SK-N-SH (cell line): Measurements from ENCODE around the gene PFDN1. TPM values are rescaled to one million over a fixed set of nuclear protein-coding genes. Genes with fewer than 3 reads are reported as not detected.
A peak's percentile ranks its signal among the peaks of the same experiment; 100 is the strongest.

ENCODE experiments used
- CTCF ChIA-PET: fragments of 300-600, 350-600 bp; formaldehyde crosslinking; extraction: SDS; loops from one replicate; lab custom pipeline; 2021; lab: Yijun Ruan, JAX
- POLR2A ChIA-PET: fragments of 350-600 bp; sonication (Branson Sonifier 250); formaldehyde crosslinking; extraction: SDS; loops from one replicate; lab custom pipeline; 2020; ENCODE audit warnings: antibody characterized with exemption, inconsistent platforms; lab: Yijun Ruan, JAX
- DNase-seq: peaks from one replicate; pipeline ENCODE4 v3.0.0; 2012
- H2AFZ ChIP-seq: fragments of 200-600 bp; sonication (generic); 2 replicates; pipeline ENCODE4 v1.8.1; 2016; ENCODE audit warnings: antibody characterized with exemption, mild to moderate bottlenecking, low read depth
- H3F3A ChIP-seq: fragments of 200-600 bp; sonication (generic); replicated peaks from 2 replicates; pipeline ENCODE3; 2016; ENCODE audit warnings: antibody characterized with exemption, mild to moderate bottlenecking; ENCODE audit not compliant: insufficient read depth
- H3K27ac ChIP-seq, 2 experiments: fragments of 200-500 bp in 1 of 2; fragments of 200-600 bp in 1 of 2; sonication (Bioruptor generic) in 1 of 2; sonication (generic), shearing (Covaris generic) in 1 of 2; 2 replicates each; pipeline versions ENCODE4 v1.5.1 to v1.6.1; 2014 to 2016; ENCODE audit warnings: low read depth in 2 of 2, inconsistent platforms in 1 of 2, low read length in 1 of 2, mild to moderate bottlenecking in 1 of 2, mixed read lengths in 1 of 2
- H3K27me3 ChIP-seq: fragments of 200-600 bp; sonication (generic), shearing (Covaris generic); 2 replicates; pipeline ENCODE4 v1.6.1; 2016; ENCODE audit warnings: mixed run types; ENCODE audit not compliant: insufficient read depth
- H3K36me3 ChIP-seq, 2 experiments: fragments of 200-500 bp in 1 of 2; fragments of 200-600 bp in 1 of 2; sonication (Bioruptor generic) in 1 of 2; sonication (generic) in 1 of 2; replicated peaks in 1 of 2; 2 replicates each; pipeline versions ENCODE3 to v1.5.1; 2014 to 2016; ENCODE audit warnings: low read length in 1 of 2, mild to moderate bottlenecking in 1 of 2; ENCODE audit not compliant: insufficient read depth in 2 of 2, control insufficient read depth in 1 of 2
- H3K4me1 ChIP-seq, 2 experiments: fragments of 200-500 bp in 1 of 2; fragments of 200-600 bp in 1 of 2; sonication (Bioruptor generic) in 1 of 2; sonication (generic), shearing (Covaris generic) in 1 of 2; 2 replicates each; pipeline versions ENCODE4 v1.5.1 to v1.6.1; 2014 to 2016; ENCODE audit warnings: low read depth in 1 of 2, low read length in 1 of 2, mixed run types in 1 of 2; ENCODE audit not compliant: insufficient read depth in 2 of 2, control insufficient read depth in 1 of 2
- H3K4me2 ChIP-seq: fragments of 200-600 bp; sonication (generic), shearing (Covaris generic); 2 replicates; pipeline ENCODE4 v1.6.1; 2017; ENCODE audit warnings: mixed run types
- H3K4me3 ChIP-seq, 2 experiments: fragments of 200-500 bp in 1 of 2; fragments of 200-600 bp in 1 of 2; sonication (Bioruptor generic) in 1 of 2; sonication (generic), shearing (Covaris generic) in 1 of 2; 2 replicates each; pipeline versions ENCODE4 v1.5.1 to v1.8.1; 2014 to 2016; ENCODE audit warnings: low read depth in 2 of 2, inconsistent platforms in 1 of 2, low read length in 1 of 2, mild to moderate bottlenecking in 1 of 2, mixed read lengths in 1 of 2, moderate library complexity in 1 of 2
- H3K79me2 ChIP-seq: fragments of 200-600 bp; sonication (generic); 2 replicates; pipeline ENCODE4 v1.8.1; 2017; ENCODE audit warnings: mild to moderate bottlenecking; ENCODE audit not compliant: insufficient read depth
- H3K9ac ChIP-seq: fragments of 200-600 bp; sonication (generic); 2 replicates; pipeline ENCODE4 v1.6.1; 2017; ENCODE audit warnings: mixed run types
- H3K9me2 ChIP-seq: fragments of 200-600 bp; sonication (generic); 2 replicates; pipeline ENCODE4 v1.6.1; 2017; ENCODE audit warnings: mixed run types
- H3K9me3 ChIP-seq: fragments of 200-600 bp; sonication (generic); 2 replicates; pipeline ENCODE4 v1.6.1; 2017; ENCODE audit warnings: mixed run types, mild to moderate bottlenecking, moderate library complexity
- H4K20me1 ChIP-seq: fragments of 200-600 bp; sonication (generic); 2 replicates; pipeline ENCODE4 v1.6.1; 2017; ENCODE audit warnings: mild to moderate bottlenecking, mixed run types; ENCODE audit not compliant: insufficient read depth
- CHD2 ChIP-seq: fragments of 150-350 bp; IDR thresholded peaks from 2 replicates; pipeline ENCODE4 v1.6.1; 2018; ENCODE audit warnings: low read length; ENCODE audit not compliant: partially characterized antibody
- GABPA ChIP-seq: IDR thresholded peaks from 2 replicates; pipeline ENCODE4 v1.4.0; 2012; ENCODE audit warnings: low read depth, mild to moderate bottlenecking
- NRF1 ChIP-seq: IDR thresholded peaks from 2 replicates; pipeline ENCODE4 v1.6.1; 2012; ENCODE audit warnings: low read depth, mild to moderate bottlenecking, low read length
- RFX5 ChIP-seq: IDR thresholded peaks from 2 replicates; pipeline ENCODE4 v1.6.1; 2012; ENCODE audit warnings: mild to moderate bottlenecking, improper control_type of control experiment, low read length
- RXRA ChIP-seq: IDR thresholded peaks from 2 replicates; pipeline ENCODE4 v1.4.0; 2012; ENCODE audit warnings: low read depth, mild to moderate bottlenecking, borderline replicate concordance
- SIN3A ChIP-seq: IDR thresholded peaks from 2 replicates; pipeline ENCODE4 v1.6.1; 2012; ENCODE audit warnings: low read depth, mild to moderate bottlenecking, low read length, moderate library complexity, borderline replicate concordance
- SMC3 ChIP-seq: IDR thresholded peaks from 2 replicates; pipeline ENCODE4 v1.6.1; 2012; ENCODE audit warnings: low read depth, low read length, improper control_type of control experiment
- TCF12 ChIP-seq: IDR thresholded peaks from 2 replicates; pipeline ENCODE4 v1.4.0; 2012
- TEAD4 ChIP-seq: IDR thresholded peaks from 2 replicates; pipeline ENCODE4 v1.4.0; 2012; ENCODE audit warnings: mild to moderate bottlenecking, borderline replicate concordance; ENCODE audit not compliant: insufficient read depth
- YY1 ChIP-seq: IDR thresholded peaks from 2 replicates; pipeline ENCODE4 v1.4.0; 2012; ENCODE audit warnings: low read depth, mild to moderate bottlenecking
- WGBS: methylation state at CpG from one replicate; pipeline ENCODE4 v1.1.6; 2017; ENCODE audit warnings: low lambda C conversion rate; 5-methylcytosine and 5-hydroxymethylcytosine counted together
- polyA plus RNA-seq, 3 experiments: library from polyadenylated mRNA; depleted of rRNA; stranded (reverse); fragments of >200 nt; gene quantifications; 2 replicates each; pipeline ENCODE4 v1.2.3, GENCODE V29; 2012
- TF ChIP-seq, protein P1 (sequence below): fragments of 150-350 bp; IDR thresholded peaks from 2 replicates; pipeline ENCODE4 v1.6.1; 2017; ENCODE audit warnings: antibody characterized with exemption, low read length, low read depth, borderline replicate concordance
- TF ChIP-seq, protein P2 (sequence below): IDR thresholded peaks from 2 replicates; pipeline ENCODE4 v1.4.0; 2012; ENCODE audit warnings: low read depth
- TF ChIP-seq, protein P3 (sequence below): fragments of 200-600 bp; sonication (generic); IDR thresholded peaks from 2 replicates; pipeline ENCODE4 v1.6.1; 2017; ENCODE audit warnings: antibody characterized with exemption, mild to moderate bottlenecking, moderate library complexity
- TF ChIP-seq, protein P4 (sequence below): fragments of 150-350 bp; IDR thresholded peaks from 2 replicates; pipeline ENCODE4 v1.6.1; 2016; ENCODE audit warnings: mild to moderate bottlenecking, low read depth, low read length
- TF ChIP-seq, protein P5 (sequence below): IDR thresholded peaks from 2 replicates; pipeline ENCODE4 v1.6.1; 2012; ENCODE audit warnings: mild to moderate bottlenecking, low read depth, low read length, moderate library complexity
- TF ChIP-seq, protein P6 (sequence below): IDR thresholded peaks from 2 replicates; pipeline ENCODE4 v1.4.0; 2012; ENCODE audit warnings: low read depth, borderline replicate concordance

Gene PFDN1
- polyA plus RNA-seq, 1 of the 3 experiments (the other 2 are of a cell fraction), result 55.2 TPM

DNA sequence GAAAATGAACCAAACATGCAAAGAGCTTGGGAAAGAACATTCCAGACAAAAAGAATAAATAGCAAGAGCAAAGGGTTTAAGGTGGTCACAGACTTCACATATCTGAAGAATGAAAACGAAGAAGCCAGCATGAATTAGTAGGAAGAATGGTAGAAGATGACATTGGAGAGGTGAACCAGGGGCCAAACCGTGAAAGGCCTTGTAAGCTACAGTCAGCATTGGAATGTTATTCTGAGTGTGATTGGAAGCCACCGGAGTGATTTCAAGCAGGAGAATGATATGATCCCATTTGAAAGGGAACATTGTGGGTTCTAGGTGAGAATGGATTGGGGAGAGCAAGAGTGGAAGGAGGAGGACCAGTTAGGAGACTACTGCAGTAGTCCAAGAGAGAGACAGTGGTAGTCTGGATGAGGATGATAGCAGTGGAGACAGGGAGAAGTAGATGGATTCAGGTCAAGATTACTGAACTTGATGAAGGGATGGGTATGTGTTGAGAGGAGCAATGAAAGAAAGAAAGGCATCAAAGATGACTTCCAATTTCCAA, 6.9 kb upstream of the PFDN1 start:
- Histone ChIP-seq H2AFZ (no peak overlapping the region), H3K4me3 (no peak overlapping the region), H3K9me3 (no peaks in the 10 kb centered on the region), H3K27me3 (no peaks in the 10 kb centered on the region), H3K79me2 (no peaks in the 10 kb centered on the region)
- DNase-seq, result no peak
- POLR2A ChIA-PET, result no interaction called here
- TF ChIP-seq, protein P1, sequence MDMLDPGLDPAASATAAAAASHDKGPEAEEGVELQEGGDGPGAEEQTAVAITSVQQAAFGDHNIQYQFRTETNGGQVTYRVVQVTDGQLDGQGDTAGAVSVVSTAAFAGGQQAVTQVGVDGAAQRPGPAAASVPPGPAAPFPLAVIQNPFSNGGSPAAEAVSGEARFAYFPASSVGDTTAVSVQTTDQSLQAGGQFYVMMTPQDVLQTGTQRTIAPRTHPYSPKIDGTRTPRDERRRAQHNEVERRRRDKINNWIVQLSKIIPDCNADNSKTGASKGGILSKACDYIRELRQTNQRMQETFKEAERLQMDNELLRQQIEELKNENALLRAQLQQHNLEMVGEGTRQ, result no peak
- TF ChIP-seq SIN3A, result no peak
- TF ChIP-seq SMC3, result no peak
- TF ChIP-seq TCF12, result no peak
- TF ChIP-seq, protein P2, sequence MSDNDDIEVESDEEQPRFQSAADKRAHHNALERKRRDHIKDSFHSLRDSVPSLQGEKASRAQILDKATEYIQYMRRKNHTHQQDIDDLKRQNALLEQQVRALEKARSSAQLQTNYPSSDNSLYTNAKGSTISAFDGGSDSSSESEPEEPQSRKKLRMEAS, result no peak
- no peak for TF ChIP-seq CHD2
- no peak for TF ChIP-seq NRF1
- TF ChIP-seq GABPA, result no peak
- TF ChIP-seq, protein P3, sequence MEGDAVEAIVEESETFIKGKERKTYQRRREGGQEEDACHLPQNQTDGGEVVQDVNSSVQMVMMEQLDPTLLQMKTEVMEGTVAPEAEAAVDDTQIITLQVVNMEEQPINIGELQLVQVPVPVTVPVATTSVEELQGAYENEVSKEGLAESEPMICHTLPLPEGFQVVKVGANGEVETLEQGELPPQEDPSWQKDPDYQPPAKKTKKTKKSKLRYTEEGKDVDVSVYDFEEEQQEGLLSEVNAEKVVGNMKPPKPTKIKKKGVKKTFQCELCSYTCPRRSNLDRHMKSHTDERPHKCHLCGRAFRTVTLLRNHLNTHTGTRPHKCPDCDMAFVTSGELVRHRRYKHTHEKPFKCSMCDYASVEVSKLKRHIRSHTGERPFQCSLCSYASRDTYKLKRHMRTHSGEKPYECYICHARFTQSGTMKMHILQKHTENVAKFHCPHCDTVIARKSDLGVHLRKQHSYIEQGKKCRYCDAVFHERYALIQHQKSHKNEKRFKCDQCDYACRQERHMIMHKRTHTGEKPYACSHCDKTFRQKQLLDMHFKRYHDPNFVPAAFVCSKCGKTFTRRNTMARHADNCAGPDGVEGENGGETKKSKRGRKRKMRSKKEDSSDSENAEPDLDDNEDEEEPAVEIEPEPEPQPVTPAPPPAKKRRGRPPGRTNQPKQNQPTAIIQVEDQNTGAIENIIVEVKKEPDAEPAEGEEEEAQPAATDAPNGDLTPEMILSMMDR, result no peak
- TF ChIP-seq, protein P4, sequence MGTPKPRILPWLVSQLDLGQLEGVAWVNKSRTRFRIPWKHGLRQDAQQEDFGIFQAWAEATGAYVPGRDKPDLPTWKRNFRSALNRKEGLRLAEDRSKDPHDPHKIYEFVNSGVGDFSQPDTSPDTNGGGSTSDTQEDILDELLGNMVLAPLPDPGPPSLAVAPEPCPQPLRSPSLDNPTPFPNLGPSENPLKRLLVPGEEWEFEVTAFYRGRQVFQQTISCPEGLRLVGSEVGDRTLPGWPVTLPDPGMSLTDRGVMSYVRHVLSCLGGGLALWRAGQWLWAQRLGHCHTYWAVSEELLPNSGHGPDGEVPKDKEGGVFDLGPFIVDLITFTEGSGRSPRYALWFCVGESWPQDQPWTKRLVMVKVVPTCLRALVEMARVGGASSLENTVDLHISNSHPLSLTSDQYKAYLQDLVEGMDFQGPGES, result no peak
- TF ChIP-seq RXRA, result no peak
- no peak for TF ChIP-seq TEAD4
- TF ChIP-seq, all 33 proteins: peak for 0
- no peaks in the 10 kb centered on the region for H4K20me1 ChIP-seq
- H3F3A ChIP-seq, result peaks cover 34% of the 10 kb centered on the region
- WGBS, result 88% methylated on average over 3 of the region's 3 CpGs
- H3K9me2 ChIP-seq, result no peaks in the 10 kb centered on the region
- CTCF ChIA-PET, result interaction anchor here (1.2 to 1.8 kb wide), 2 partner anchors 36 to 42 kb away, joined by 5 to 6 read pairs; partner anchors contain the start of gene HBEGF
- H3K27ac ChIP-seq, result peak overlapping the region in 1 of 2 experiments; percentile 100; a peak in 2 of 4 replicates
- no peak overlapping the region for H3K4me2 ChIP-seq
- no peak overlapping the region; the same call in 1 of the 2 replicates for H3K9ac ChIP-seq
- peaks cover 0 to 29% of the 10 kb centered on the region in 2 experiments; a peak in 3 of 4 replicates for H3K4me1 ChIP-seq
- no peaks in the 10 kb centered on the region for H3K36me3 ChIP-seq

DNA sequence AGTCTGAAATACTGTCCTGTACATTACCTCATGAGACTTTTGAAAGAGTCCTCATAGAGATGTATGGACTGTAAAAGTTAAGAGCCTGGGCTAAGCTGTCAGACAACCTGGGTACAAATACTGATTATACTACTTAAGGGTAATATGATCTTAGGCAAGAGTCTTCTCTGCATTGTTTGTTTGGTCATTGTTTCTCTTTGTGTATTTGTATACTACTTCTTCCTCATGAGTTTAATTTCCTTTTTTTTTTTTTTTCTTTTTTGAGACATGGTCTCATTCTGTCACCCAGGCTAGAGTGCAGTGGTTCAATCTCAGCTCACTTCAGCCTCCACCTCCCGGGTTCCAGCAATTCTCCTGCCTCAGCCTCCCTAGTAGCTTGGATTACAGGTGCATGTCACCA, 2.6 kb upstream of the PFDN1 start:
- Histone ChIP-seq H2AFZ (no peak overlapping the region), H3K9me3 (no peaks in the 10 kb centered on the region), H3K9ac (no peak overlapping the region), H3K4me3 (no peak overlapping the region), H3K79me2 (peaks cover 25% of the 10 kb centered on the region), H3K9me2 (no peaks in the 10 kb centered on the region), H3K36me3 (peaks cover 0 to 2% of the 10 kb centered on the region in 2 experiments), H3F3A (peaks cover 7% of the 10 kb centered on the region), H3K4me1 (peaks cover 5 to 10% of the 10 kb centered on the region in 2 experiments; a peak in 3 of 4 replicates)
- 29% methylated on average over 1 of the region's 1 CpG for WGBS
- POLR2A ChIA-PET, result interaction anchor here (0.6 kb wide), 1 partner anchor 123 kb away, joined by 3 read pairs; no protein-coding TSS in a partner anchor
- DNase-seq, result no peak
- CTCF ChIA-PET, result interaction anchor here (1.1 kb wide), 1 partner anchor 61 kb away, joined by 5 read pairs; no protein-coding TSS in a partner anchor
- TF ChIP-seq, protein P5, sequence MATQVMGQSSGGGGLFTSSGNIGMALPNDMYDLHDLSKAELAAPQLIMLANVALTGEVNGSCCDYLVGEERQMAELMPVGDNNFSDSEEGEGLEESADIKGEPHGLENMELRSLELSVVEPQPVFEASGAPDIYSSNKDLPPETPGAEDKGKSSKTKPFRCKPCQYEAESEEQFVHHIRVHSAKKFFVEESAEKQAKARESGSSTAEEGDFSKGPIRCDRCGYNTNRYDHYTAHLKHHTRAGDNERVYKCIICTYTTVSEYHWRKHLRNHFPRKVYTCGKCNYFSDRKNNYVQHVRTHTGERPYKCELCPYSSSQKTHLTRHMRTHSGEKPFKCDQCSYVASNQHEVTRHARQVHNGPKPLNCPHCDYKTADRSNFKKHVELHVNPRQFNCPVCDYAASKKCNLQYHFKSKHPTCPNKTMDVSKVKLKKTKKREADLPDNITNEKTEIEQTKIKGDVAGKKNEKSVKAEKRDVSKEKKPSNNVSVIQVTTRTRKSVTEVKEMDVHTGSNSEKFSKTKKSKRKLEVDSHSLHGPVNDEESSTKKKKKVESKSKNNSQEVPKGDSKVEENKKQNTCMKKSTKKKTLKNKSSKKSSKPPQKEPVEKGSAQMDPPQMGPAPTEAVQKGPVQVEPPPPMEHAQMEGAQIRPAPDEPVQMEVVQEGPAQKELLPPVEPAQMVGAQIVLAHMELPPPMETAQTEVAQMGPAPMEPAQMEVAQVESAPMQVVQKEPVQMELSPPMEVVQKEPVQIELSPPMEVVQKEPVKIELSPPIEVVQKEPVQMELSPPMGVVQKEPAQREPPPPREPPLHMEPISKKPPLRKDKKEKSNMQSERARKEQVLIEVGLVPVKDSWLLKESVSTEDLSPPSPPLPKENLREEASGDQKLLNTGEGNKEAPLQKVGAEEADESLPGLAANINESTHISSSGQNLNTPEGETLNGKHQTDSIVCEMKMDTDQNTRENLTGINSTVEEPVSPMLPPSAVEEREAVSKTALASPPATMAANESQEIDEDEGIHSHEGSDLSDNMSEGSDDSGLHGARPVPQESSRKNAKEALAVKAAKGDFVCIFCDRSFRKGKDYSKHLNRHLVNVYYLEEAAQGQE, result no peak
- TF ChIP-seq, protein P6, sequence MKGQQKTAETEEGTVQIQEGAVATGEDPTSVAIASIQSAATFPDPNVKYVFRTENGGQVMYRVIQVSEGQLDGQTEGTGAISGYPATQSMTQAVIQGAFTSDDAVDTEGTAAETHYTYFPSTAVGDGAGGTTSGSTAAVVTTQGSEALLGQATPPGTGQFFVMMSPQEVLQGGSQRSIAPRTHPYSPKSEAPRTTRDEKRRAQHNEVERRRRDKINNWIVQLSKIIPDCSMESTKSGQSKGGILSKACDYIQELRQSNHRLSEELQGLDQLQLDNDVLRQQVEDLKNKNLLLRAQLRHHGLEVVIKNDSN, result no peak
- no peak for TF ChIP-seq RFX5
- TF ChIP-seq YY1, result no peak
- no peak for TF ChIP-seq SIN3A
- TF ChIP-seq, all 33 proteins: peak for 0
- Histone ChIP-seq H3K27me3 (no peaks in the 10 kb centered on the region), H4K20me1 (no peaks in the 10 kb centered on the region), H3K4me2 (no peak overlapping the region), H3K27ac (no peak overlapping the region)
